ENCODE results near the gene RHBDD2.
"Not testable (repeated sequence)": the region's sequence is repeated elsewhere in the genome, so short reads cannot be mapped to it uniquely, and the experiment has no call there.

RHBDD2 gene

DNA sequence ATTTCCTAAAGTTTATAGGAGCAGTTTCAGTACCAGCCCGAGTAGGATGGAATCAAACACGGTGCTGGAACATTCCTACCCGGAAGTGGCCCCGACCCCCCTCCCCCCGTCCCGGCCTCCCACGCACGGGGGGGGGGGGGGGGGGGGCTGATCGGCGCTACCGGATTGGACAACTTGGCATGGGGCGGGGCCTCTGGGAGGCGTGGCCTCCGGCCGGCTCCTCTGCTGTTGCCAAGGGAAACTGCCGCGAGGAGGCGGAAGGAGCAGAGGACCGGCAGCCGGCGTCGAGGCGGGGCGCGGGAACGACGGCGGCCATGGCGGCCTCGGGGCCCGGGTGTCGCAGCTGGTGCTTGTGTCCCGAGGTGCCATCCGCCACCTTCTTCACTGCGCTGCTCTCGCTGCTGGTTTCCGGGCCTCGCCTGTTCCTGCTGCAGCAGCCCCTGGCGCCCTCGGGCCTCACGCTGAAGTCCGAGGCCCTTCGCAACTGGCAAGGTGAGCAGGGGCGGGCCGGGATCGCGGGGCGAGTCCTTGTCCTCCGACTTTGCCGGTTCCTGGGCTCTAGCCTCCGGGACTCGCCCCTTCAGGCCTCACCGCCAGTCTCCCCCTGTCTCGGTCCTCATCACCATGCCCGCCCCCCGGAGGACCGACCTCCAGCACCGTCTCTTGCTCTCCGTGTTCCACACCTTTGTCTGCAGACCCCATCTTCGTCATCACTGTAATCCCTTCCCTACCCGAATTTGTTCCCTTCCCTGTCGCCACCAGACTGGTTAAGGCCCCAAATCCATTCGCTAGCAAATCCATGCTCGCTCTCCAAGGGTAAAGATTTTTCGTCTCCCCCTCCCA is at the start of gene RHBDD2:
Gene RHBDD2 (plus strand): TSS at position 266 of the 843 bp plus-strand sequence. CDS start 49 bp downstream, at position 315.
- peak; percentile 87 for DNase-seq (ENCODE audit: low read depth)

DNA sequence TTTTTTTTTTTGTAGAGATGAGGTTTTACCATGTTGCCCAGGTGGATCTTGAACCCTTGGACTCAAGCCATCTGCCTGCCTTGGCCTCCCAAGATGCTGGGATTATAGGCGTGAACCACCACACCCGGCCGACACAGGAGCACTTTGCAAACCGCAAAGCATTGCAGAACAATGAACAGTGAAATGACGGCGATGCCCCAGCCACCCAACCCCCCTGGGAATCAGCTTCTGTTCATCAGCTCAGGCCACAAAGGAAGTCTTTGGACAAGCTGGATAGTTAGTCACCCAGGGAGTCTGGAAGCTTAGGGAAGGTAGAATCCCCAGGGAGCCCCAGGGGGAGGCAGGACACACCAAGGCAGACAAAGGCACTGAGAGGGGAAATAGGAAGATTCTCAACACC is 49.2 kb upstream of the RHBDD2 start:
- DNase-seq (ENCODE audit: low read depth) = not testable (repeated sequence)

DNA sequence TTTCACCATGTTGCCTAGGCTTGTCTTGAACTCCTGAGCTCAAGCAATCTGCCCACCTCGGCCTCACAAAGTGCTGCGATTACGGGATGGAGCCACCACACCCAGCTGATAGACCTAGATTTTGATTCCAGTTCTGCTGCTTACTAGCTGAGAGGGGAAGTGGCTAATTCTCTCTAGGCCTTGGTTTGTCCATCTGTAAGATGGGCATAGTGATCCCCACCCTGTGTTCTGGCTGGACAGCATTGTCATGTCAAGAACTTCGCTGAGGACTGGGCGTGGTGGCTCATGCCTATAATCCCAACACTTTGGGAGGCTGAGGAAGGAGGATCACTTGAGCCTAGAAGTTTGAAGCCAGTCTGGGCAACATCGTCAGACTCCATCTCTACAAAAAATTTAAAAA is 47.9 kb upstream of the RHBDD2 start:
- no peak for DNase-seq (ENCODE audit: low read depth)

DNA sequence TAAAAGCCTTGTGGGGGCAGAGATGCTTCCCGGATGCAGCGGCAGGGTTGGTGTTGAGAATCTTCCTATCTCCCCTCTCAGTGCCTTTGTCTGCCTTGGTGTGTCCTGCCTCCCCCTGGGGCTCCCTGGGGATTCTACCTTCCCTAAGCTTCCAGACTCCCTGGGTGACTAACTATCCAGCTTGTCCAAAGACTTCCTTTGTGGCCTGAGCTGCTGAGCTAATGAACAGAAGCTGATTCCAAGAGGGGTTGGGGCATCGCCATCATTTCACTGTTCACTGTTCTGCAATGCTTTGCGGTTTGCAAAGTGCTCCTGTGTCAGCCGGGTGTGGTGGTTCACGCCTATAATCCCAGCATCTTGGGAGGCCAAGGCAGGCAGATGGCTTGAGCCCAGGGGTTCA is 45.2 kb upstream of the RHBDD2 start:
- not testable (repeated sequence) for DNase-seq (ENCODE audit: low read depth)

DNA sequence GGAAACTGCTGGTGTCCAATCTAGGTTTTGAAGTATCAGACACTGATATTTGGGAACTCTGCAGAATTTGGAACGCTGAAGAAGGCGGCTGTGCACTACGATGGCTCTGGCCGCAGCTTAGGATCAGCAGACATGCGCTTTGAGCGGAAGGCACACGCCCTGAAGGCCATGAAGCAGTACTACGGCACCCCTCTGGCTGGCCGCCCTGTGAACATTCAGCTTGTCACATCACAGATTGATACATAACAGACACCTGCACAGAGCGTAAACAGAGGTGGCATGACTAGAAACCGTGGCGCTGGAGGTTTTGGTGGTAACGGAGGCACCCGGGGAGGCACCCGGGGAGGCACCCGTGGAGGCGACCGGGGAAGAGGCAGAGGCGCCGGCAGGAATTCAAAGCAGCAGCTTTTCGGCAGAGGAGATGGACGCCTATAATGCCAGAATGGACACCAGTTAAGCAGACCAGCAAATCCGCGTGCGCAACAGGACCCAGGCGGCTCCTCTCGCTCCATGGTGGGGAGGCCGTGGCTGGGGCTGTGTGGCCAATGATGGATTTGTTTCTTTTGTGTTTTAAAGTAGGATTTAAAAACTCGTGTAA is 43.0 kb upstream of the RHBDD2 start:
- no peak for DNase-seq (ENCODE audit: low read depth)

DNA sequence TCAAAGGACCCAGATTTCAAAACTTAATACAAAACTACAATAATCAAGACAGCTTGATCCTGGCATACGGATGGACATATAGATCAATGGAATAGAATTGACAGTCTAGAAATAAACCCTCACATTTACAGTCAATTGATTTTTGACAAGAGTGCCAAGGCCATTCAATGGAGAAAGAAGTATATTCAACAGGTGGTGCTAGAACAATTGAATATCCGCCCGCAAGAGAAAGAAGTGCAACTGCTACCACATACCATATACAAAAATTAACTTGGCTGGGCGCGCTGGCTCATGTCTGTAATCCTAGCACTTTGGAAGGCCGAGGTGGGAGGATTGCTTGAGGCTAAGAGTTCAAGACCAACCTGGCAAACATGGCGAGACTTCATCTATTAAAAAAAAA is 42.0 kb upstream of the RHBDD2 start:
- DNase-seq (ENCODE audit: low read depth) = no peak

DNA sequence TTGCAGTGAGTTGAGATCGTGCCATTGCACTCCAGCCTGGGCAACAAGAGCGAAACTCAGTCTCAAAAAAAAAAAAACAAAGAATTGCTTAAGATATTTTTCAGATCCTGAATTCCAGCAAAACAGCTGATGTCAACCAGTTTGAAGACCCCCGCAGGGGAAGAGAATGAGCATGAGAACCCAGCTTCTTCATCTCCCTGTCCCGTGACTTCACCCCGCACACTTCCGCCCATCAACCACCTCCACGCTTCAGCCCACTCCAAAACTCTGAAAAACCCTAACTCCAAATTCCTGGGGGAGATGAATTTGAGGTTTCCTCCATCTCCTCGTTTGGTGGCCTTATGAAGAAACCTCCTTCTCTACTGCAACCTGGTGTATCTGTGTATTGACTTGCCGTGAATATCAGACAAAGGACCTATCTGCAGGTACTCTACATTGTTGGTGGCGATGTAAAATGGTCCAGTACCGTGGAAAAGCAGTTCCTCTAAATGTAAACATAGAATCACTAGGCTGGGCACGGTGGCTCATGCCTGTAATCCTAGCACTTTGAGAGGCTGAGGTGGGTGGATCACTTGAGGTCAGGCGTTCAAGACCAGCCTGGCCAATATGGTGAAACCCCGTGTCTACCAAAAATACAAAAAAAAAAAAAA is 40.4 kb upstream of the RHBDD2 start:
- DNase-seq (ENCODE audit: low read depth) = not testable (repeated sequence)

DNA sequence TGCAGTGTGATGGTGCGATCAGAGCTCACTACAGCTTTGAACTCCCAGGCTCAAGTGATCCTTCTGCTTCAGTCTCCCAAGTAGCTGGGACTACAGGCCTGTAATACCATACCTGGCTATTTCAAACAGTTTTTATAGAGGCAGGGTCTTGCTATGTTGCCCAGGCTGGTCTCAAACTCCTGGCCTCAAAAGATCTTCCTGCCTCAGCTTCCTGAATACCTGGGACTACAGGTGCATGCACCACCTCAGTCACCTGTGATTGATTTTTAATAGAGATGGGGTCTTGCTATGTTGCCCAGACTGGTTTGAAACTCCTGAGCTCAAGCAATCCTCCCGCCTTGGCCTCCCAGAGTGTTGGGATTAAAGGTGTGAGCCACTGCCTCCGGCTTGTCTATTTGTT is 38.8 kb upstream of the RHBDD2 start:
- DNase-seq (ENCODE audit: low read depth) = no peak

DNA sequence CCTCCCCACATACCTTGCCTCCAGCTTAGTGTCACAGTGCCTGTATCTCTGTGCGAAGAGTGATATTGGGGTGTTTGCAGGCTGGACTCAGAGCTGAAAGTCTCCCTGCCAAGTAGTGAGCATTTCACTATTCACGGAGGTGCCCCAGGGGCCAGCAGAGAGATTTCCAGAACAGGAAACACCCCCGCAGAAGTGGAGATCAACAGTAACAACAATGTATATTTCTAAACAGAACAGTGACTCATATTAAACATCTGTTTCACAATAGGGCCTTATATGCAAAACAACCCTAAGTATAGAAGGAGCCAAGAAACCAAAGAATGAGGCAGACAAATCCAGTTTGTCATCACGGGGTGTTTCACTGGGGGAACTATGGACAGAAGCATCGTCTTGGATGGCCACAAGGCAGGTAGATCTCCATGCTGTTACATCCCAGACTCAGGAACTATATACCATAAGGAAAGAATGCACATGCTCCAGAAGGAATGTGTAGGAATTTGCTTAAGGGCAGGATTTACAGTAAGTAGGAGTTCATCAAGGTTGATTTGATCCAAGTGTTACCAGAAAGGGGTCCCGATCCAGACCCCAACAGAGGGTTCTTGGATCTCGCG is 35.9 kb upstream of the RHBDD2 start:
- peak; percentile 54 for DNase-seq (ENCODE audit: low read depth)

DNA sequence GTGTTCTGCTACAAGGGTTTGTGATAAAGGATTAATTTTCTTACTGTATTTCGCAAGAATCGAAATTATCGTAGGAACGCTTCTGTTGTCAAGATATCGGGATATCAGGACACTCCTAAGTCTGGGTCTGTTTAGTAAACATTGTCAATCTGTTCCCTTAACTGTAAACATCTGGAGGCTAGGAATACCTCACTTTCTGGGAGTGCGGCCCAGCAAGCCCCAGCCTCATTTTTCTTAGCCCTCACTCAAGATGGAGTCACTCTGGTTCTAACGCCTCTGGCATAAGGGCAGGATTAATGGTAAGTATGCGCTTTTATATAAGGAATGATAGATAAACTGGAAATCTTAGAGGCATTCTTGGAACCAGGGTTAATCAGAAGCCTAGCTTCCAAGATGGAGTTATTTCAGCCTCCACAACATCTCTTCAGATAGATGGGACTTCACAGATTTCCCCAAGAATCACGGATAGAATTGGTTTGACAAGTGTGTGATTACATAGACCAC is 35.2 kb upstream of the RHBDD2 start:
- no peak for DNase-seq (ENCODE audit: low read depth)

DNA sequence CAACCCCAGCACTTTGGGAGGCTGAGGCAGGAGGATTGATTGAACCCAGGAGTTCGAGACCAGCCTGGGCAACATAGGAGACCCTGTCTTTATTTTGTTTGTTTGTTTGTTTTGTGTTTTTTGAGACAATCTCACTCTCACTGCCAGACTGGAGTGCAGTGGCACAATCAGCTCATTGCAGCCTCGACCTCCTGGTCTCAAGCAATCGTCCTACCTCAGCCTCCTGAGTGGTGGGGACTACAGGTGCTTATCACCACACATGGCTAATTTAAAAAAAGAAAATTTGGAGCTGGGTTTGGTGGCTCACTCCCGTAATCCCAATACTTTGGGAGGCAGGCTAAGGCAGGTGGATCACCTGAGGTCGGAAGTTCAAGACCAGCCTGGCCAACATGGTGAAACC is 34.7 kb upstream of the RHBDD2 start:
- DNase-seq (ENCODE audit: low read depth) = no peak

DNA sequence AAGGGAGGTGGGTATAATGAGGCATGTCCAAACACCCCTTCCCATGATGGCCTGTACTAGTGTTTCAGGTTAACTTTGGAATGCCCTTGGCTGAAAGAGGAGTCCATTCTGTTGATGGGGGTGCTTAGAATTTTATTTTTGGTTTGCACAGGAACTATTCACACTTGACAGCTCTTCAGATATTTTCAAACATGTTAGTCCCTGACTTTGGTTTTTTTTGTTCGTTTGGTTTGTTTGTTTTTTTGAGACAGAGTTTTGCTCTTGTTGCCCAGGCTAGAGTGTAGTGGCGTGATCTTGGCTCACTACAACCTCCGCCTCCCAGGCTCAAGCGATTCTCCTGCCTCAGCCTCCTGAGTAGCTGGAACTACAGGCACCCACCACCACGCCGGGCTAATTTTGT is 33.7 kb upstream of the RHBDD2 start:
- DNase-seq (ENCODE audit: low read depth) = not testable (repeated sequence)

DNA sequence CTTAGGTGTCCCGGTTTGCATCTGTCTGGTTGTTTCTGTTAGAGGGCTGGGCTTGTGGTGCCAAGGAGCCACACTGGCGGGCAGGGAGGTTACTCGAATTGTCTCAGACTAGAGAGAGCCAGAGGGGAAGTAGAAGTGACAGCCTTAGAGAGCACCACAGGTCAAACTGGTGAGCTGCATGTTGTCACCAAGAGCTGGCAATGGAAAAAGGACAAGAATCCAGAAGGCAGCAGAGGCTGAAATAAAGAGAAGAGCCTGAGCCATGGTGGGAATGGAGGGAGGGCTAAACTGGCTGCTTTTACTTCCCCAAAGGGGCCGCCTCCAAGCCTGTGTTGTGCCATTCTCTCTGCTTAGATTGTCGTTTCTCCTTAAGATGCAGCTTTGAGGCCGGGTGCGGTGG is 31.1 kb upstream of the RHBDD2 start:
- no peak for DNase-seq (ENCODE audit: low read depth)

DNA sequence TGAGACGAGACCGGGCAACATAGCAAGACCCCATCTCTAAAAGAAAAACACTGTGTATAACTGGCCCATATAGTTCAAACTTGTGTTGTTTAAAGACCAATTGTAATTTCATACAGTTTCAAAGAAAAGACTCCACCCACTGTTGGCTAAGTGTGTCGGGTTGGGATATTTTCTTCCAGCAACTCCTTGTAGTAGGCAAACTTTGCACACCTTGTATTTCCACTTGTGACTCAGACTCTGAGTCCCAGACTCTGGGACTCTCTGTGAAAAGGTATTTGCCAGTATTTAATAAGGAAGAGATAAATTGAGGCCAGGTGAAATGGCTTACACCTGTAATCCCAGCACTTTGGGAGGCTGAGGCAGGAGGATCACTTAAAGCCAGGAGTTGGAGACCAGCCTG is 29.3 kb upstream of the RHBDD2 start:
- DNase-seq (ENCODE audit: low read depth) = no peak

DNA sequence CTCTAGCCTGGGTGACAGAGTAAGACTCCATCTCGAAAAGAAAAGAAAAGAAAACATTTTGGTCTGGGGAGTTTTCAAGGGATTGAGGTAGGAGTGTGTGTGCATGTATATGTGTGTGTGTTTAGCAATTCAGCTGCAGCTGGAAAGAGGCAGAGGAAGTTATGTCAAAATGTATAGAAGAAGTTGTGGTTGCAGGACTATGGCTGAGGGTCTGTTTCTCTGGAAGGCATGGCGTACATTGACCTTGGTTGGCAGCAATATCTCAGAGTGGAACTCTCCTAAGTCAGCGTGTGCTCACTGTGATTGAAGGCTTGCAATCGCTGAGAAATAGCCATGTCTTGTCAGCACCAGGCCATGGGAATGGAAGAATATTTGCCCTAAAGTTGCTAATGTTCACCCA is 28.6 kb upstream of the RHBDD2 start:
- no peak for DNase-seq (ENCODE audit: low read depth)

DNA sequence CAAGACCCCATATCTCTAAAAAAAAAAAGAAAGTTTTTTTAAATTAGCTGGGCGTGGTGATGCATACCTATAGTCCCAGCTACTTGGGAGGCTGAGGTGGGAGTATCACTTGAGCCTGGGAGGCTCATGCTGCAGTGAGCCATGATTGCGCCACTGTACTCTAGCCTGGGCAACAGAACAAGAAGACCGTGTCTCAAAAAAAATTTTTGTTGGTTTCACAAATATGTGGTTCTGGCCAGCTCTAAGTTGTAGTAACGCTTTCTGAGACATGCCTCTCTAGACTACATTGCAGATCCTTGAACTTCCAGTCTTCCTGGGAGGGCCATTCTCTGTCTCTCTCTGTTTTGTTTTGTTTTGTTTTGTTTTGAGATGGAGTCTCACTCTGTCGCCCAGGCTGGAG is 24.6 kb upstream of the RHBDD2 start:
- peak; percentile 54 for DNase-seq (ENCODE audit: low read depth)

DNA sequence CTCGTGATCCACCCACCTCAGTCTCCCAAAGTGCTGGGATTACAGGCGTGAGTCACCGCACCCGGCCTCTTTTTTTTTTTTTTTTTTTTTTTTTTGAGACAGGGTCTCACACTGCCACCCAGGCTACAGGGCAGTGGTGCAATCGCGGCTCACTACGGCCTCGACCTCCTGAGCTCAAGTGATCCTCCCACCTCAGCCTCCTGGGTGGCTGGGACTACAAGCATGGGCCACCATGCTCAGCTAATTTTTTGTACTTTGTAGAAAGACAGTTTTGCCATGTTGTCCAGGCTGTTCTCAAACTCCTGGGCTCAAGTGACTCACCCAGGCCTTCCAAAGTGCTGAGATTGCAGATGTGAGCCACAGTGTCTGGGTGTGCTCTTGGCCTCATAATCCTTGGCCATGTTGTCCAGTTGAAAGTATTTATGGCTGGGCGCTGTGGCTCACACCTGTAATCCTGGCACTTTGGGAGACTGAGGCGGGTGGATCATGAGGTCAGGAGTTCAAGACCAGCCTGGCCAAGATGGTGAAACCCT is 24.0 kb upstream of the RHBDD2 start:
- not testable (repeated sequence) for DNase-seq (ENCODE audit: low read depth)

DNA sequence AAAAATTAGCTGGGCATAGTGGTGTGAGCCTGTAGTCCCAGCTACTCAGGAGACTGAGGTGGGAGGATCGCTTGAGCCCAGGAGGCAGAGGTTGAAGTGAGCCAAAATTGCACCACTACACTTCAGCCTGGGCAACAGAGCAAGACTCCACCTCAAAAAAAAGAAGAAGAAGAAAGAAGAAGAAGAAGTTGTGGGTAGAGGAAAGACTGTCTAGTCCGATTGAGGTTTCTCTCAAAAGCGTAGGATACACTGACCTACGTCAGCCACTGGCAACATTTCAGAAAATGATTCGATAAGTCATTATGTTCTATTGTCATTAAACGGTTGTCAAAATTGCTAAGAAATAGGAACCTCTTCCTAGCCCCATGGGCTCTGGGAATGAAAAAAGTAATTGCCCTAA is 22.3 kb upstream of the RHBDD2 start:
- DNase-seq (ENCODE audit: low read depth) = no peak

DNA sequence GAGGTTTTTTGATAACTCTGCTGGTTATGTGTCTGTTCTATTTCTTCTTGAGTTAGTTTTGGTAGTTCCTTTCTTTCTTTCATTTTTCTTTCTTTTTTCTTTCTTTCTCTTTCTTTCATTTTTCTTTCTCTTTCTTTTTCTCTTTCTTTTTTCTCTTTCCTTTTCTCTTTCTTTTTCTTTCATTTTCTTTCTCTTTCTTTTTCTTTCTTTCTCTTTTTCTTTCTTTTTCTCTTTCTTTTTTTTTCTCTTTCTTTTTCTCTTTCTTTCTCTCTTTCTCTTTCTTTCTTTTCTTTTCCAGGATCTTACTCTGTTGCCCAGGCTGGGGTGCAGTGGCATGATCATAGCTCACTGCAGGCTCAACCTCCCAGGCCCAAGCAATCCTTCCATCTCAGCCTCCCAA is 20.4 kb upstream of the RHBDD2 start:
- DNase-seq (ENCODE audit: low read depth) = no peak

DNA sequence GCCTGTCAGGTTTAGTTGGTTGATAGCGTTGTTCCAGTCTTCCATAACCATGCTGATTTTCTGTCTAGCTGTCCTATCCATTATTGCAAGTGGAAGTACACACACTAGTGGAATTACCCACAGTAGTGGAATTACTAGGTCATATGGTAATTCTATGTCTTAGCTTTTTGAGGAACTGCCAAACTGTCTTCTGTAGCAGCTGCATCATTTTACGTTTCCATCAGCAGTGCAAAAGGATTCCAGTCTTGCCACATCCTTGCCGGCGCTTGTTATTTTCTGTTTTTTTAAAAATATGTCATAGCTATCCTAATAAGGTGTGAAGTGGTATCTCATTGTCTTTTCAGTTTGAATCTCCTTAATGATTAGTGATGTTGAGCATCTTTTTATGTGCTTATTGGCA is 17.2 kb upstream of the RHBDD2 start:
- DNase-seq (ENCODE audit: low read depth) = no peak

DNA sequence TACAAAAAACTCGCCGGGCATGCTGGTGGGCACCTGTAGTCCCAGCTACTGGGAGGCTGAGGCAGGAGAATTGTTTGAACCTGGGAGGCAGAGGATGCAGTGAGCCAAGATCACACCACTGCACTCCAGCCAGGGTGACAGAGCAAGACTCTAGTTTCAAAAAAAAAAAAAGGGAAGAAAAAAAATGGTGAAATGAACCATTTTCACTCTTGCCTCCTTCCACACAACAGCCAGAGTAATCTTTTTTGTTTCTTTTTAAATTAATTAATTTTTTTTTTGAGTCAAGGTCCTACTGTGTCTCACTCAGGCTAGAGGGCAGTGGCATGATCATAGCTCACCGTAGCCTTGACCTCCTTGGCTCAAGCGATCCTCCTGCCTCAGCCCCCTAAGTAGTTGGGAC is 14.6 kb upstream of the RHBDD2 start:
- DNase-seq (ENCODE audit: low read depth) = not testable (repeated sequence)

DNA sequence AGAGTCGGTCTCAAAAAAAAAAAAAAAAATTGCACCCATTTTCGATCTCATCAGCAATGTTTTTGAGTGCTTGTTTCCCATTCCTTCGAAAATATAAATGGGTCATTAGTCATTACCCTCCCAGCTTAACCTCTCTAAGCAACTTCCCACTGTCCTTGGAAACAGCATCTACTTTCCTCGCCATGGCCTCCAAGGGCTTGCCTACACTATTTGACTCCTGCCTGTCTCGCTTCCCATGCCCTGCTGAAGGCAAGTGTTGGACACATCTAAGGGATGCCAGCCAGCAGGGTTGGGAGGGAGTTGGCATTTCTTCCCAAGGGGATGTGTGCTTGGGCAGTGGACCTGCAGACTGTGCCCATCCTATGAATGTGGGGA is 12.7 kb upstream of the RHBDD2 start:
- no peak for DNase-seq (ENCODE audit: low read depth)
